NCI-H1436 (cell line): ENCODE results near the gene CHTF8.

Source experiments
- DNase-seq: peaks from one replicate; lab custom pipeline; 2025; lab: John Stamatoyannopoulos, UW

The CHTF8 gene

DNA sequence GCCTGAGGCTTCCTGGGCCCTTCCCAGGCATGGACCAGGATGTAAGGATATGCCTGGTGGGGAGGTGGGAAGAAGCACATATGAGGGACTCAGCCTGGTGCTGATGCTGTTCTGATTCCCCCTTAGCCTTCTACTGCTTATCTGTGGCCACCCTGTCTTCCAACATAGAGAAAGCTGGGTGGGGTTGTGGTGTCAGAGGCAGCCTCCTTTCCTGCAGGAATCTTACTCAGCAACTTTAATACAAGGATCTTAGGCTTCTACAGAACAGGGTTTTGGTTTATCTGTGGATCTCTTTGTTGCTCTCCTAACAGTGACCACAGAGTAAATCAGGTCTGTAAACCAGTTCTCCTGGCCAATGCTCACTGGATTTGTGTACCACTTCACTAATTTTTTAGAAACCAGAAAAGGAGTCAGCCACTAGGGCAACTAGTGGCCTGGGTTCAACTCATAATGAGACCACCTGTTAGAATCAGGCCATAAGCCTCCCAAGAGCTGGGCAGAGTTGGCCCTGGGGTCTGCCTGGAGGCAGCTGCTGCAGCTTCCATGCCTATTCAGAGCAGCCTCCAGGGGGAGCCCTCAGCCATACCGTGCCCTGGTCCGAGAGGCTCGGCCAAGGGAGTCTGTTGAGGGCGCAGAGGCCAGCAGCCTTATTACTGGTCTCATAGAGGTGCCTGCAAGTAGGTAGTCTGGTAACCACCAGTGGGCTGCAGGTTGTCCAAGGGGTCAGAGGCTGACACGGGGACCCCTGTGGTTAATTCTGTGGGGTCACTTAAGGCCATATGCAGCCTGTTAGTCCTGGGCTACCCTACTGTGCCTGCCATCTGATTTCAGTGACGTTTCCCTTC is 19.9 kb downstream of the CHTF8 start:
- peak; percentile 27 for DNase-seq

DNA sequence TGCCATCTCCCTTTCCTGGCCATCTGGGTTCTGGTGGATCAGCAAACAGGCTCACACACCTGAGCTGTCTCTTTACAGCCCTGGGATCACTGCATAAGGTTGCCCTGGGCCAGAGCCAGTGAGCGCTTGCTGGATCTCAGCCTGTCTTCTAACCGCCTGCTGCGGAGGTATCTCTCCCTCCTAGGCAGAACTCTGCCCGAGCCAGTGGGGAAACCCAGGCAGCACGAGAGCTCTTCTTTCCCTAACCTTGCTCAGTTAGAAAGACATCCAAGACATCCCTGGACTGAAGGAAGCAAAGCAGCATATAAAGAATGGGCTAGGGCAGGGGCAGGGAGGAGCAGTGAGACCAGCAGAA is 20.5 kb downstream of the CHTF8 start:
- DNase-seq: no peak

DNA sequence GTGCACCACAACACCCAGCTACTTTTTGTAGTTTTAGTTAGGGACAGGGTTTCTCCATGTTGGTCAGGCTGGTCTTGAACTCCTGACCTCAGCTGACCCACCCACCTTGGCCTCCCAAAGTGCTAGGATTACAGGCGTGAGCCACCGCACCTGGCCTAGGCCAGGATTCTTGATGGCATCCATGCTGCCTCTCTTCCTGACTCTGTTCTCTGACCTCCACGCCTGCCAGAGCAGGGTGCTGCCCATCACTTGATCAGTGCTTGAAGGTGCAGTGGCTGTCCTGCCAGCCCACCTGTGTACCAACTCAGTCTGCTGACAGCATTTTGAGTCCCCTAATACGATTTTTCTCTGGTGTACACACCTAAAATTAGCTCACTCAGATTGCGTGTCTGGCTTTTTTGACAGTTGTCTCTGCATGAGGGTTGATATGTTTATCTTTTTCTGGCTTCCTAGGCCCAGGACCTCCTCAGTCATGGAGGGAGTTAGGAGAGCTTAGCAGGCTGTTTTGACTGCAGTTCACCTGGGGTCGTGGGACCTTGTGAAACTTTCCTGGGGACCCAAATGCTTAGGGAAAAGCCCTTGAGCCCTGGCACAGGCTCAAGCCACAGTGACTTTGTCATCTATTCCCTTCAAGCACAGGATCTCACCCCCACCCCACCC is 21.0 kb downstream of the CHTF8 start:
- no peak for DNase-seq

DNA sequence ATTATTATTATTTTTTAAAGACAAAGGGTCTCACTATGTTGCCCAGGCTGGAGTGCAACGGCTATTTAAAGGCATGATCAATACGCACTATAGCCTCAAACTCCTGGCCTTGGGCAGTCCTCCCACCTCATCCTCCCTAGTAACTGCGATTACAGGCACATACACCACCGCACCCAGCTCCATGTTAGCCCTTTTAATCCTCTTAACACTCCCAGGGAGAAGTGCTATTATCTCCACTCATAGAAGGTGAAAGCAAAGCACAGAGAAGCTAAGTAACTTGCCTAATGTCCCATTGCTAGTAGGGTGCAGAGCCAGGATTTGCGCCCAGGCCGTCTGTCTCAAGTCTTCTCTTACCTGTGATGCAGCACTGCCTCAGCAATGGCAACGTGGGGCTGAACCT is 22.0 kb downstream of the CHTF8 start:
- DNase-seq: no peak

DNA sequence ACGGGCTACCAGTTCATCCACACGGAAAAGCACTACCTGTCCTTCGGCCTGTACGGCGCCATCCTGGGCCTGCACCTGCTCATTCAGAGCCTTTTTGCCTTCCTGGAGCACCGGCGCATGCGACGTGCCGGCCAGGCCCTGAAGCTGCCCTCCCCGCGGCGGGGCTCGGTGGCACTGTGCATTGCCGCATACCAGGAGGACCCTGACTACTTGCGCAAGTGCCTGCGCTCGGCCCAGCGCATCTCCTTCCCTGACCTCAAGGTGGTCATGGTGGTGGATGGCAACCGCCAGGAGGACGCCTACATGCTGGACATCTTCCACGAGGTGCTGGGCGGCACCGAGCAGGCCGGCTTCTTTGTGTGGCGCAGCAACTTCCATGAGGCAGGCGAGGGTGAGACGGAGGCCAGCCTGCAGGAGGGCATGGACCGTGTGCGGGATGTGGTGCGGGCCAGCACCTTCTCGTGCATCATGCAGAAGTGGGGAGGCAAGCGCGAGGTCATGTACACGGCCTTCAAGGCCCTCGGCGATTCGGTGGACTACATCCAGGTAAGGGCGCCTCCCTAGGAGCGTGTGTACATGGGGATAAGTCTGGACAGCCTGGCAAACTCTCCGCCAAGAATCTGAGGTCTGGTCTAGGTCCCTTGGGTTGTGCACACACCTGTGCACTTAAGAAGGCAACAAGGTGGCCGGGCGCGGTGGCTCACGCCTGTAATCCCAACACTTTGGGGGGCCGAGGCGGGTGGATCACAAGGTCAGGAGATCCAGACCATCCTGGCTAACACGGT is 22.7 kb downstream of the CHTF8 start:
- no peak for DNase-seq

DNA sequence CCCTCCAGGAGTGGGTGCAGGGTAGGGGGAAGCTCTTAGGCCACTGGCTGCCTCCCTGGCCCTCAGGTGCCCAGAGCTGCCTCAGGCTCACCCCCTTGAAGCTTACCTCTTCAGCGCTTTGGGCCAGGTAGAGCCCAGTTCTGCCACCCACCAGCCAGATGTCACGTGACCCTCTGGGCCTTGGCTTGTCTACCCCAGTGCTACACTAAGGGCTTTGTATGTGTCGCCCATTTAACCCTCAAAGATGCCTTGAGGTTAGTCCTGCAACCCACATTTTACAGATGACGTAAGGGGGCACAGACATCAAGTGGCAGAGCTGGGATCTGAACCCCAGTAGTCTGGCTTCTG is 23.5 kb downstream of the CHTF8 start:
- no peak for DNase-seq

DNA sequence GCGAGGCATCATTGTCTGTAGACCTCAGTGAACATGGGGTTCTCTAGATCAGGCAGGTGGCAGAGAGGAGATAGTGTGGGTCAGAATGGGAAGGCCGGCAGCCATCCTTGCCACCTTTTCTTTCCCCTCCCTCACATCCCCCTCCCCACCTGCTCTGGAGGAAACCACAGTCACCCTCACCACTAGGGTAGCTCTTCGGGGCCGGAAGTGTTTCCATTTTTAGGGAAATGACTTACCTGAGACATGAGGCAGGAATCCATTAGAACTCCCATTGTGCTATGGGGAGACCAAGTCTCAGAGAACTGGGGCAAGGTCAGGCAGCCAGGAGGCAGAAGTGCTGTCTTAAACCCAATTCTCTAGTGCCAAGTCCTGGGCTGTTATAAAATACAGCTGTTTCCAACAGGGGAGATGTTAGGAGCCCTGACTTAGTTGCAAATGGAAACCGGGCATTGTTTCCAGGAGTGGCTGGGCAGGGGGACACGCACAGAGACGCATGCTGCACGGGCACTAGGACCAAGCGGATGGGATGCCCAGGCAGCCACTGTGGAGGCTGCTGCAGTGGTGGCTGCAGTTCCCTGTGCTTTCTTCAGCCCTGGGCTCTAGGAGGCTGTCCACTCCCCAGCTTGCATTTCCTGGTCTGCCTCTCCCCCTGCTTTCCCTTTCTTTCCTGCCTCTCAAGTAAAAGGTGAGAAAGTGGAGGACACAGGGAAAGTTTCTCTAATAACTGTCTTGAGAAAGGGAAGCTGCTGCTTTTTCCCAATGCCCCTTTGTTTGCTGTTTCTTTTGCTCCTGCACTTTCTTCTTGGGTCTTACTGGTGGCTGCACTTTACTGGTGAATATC is 24.1 kb downstream of the CHTF8 start:
- DNase-seq: no peak

DNA sequence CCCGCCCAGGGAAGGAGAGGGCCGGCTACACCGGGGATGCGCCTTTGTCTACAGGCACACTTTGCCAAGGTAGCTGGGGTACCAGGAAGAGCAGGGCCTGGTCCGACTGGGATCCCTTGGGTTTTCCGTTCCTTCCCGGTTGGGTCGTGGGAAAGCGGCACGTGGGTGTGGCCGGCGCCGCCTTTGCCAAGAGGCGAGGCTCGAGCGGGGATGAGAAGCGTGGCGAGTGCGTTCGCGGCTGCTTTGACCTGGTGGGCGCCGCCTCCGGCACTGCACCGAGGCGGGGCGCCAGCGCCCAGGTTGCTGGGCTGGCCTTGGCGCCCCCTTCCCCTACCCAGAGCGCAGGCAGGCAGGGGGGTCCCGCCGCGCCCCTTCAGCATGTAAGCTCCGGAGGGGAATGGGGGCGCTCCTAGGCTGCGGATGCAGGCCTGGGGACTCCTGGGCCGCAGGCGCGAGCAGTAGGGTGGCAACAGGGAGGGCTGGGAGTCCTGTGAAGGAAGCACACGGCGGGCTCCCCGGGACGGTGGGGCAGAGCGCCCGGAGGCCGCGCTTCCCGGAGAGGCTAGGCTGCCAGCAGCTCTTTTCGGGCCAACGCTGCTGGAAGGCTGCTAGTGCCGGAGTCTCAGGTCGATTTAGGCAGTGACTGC is 24.9 kb downstream of the CHTF8 start:
- no peak for DNase-seq

DNA sequence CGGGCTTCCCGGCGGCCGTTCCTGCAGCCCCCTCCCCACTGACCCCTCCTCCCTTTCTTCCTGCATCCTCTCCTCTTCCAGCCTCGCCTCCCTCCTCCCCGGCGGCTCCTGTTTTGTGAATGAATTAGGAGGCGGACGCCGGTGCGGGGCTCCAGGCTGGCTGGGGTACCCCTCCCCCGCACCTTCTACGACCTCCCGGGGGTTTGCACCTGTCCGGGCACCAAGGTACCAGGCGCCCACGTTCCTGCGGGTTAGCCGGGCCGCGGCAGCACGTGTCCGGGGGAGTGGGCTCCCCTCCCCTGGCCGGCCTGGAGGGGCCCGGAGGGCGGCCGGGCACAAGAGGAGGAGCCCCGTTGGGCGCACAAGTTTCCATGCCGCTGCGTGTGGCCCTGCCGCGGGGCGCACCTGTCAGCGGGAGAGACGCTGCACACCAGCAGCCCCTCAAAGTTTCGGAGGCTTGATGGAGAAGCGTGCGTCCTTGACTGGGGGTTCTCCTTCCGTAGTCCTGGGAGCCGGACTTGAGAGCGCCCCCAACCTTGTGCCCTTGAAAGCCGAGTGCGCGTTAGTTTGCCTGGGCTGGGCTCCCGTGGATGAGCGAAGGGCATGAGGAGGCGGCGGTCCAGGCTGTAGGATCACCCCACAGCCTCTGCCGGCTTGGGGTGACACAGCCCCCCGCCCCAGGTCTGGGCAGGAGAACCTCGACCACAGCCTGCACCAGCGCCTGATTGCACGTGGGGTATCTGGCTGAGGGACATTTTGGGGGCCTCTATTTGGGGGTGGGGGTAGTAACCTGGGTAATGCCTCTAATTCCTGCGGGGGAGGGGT is 25.7 kb downstream of the CHTF8 start:
- no peak for DNase-seq

DNA sequence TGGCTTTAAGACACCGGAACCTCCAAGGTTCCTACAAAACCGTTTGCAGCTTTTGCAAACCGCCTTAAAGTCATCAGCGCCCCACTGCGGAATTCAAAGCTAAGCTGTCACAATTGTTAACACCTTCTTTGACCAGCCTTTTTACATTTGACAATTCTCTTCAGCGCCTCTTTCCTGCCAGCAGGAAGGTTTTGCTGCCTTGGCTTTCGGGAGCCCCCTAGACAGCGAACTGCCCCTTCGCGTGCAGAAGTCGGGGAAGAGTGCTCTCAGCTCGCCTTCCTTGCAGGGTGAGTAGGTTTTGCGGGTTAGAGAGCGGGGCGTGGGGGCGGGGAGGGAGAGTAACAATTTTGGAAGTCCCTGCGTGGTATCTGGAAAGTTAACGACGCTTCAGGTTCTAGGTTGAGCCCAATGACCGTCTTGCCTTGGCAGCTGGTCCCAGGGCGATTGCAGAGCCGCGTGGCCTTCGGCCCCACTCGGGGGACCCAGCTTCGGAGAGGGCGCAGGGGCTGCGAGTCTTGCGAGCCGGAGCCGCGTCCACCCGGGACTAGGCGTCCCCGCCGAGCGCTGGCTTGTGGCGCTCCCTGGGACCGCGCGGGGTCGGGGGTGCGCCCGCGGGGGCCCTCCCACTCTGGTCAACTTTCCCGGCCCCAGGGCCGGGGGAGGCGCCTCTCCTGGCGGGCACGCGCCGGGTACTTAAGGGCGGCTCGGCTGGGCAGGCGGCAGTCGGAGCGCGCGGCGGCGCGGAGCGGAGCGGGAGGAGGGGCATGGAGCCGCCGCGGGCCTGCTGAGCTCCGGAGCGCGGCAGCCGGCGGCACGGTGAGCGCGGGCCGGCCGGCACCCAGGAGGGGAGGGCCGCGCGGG is 26.7 kb downstream of the CHTF8 start, which contains the start of gene HAS3:
Gene HAS3 (plus strand): TSS at position 153 of the 861 bp plus-strand sequence. CDS start 3,743 bp downstream, outside the sequence.
- peak; percentile 45 for DNase-seq

DNA sequence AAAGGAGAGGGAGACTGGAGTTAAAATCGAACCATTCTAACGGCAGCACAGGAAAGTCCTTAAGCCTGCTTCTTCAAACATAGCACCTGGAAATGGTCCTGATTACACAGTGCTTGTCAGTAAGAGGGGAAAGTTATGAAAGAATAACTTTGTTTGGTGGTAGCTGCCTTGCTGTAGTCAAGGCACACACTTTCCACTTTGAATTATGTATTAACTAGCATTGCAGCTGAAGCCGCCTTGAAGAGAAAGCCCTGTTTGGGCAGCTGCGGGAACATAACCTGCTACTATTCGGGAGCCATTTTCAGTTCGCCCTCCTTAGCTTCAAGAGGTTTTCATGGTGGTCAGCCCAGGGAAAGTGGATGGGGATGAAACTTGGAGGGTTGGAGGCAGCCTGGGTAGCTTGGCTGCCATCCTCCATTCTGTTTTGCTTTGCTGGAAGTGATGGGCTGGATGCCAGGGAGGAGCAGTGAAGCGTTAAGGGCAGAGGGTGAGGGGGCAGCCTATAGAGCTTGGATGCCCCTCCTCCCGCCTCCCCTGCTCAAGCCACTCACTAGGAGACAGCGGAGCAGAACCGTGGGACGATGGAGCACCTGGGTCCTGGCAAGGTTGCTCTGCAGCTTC is 32.2 kb downstream of the CHTF8 start:
- DNase-seq: peak; percentile 27

DNA sequence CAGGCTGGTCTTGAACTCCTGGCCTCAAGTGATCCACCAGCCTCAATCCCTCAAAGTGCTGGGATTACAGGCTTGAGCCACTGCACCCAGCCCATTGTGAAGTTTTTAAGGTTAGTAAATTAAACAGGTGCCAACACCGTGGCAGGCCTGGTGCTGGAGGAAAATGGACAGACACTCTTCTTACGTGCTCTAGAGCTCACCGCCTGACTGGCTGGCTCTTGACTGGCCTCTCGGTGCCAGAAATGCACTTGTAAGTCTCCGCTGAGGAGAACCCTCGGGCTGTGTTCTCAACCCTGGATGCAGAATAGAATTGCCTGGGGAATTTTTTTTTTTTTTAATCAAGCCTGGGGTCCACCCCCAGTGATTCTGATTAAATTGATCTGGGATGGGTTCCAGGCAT is 37.2 kb downstream of the CHTF8 start:
- peak; percentile 21 for DNase-seq

DNA sequence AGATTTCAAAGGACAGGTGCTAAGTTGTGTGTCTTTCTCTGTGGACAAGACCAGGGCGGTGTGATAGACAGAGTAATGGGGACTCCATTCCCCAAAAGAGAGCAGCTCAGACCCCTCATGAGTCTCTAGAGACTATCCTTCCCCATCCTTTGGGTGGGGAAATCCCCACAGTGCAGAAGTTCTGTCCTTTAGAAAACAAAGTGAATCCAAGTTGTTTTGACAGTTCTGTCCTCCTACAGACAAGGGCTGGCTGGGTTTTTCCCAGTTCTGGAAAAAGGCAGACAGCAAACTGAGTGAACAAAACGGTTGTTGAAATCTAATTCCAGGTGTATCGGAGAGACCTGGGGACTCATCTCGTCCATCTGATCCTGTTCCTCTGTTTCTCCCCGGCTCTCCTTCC is 37.9 kb downstream of the CHTF8 start:
- no peak for DNase-seq

DNA sequence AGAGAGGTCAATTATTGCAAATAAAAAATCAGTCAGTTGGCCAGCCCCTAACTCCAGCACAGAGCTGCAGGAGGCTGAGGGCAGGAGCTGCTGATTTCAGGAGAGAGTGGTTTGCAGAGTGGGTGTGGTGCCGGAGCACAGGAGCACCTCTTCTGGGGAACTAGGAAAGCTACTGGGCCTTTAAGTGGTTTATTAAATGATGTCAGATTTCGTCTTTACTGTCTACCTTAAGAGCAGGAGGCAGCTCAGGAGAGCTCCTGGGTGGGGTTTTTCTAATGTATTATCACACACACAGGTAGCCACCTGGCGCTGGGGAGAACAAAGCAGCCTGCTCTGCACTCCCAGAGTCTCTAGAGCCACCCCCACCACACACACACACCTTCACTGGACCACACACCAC is 38.4 kb downstream of the CHTF8 start:
- DNase-seq: peak; percentile 53

DNA sequence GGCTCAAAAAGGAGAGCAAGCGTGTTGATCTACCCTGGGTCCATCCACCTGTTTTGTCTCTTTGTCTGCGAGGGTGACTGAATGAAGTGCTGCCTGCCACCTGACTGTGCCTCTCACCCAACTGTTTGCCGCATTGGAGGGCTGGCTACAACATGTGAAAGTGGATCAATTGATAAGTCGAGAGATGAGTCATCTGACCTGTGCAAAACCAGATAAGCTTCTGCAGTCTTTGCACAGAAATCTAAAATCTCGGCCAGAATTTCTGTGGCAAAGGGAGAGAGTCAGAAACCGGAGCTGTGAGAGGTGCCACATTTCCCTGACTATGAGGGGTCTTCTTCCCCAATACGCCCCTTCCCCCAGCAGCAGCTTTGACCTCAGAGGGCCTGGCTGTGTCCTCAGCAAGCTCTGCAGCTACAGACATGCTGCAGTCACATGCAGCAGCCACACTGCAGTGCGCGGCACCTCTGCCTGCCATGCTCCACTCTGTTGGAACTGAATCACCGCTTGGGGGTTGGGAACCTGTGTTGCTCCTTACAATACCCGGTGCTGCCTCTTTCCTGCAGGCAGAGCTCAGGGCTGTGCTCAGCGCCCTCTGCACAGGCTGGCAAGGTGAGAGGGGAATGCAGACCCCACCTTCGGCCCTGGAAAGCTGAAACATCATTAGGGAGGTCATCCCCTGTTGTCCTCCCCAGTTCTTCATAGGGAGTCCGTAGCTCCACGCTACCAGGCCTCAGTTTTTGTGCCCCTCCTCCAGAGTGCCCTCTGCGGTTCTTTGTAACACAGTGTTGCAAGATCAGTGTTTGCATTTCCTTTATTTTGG is 43.1 kb downstream of the CHTF8 start:
- peak; percentile 21 for DNase-seq

DNA sequence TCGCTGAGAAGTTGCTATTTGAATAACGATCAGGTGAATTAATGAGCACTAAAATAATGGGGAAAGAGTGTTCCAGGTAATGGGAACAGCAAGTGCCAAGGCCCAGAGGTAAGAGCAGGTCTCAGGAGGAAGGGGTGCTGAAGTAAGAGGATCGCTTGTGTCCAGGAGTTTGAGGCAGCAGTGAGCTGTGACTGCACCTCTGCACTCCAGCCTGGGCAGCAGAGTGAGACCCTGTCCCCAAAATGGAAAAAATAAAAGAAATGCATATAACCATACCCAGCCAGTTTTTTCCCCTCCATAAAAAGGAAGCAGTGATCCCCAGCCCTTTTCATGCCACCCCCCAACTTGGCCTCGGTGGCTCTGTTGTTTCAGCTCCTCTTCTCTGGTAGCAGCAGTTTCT is 43.7 kb downstream of the CHTF8 start:
- no peak for DNase-seq

DNA sequence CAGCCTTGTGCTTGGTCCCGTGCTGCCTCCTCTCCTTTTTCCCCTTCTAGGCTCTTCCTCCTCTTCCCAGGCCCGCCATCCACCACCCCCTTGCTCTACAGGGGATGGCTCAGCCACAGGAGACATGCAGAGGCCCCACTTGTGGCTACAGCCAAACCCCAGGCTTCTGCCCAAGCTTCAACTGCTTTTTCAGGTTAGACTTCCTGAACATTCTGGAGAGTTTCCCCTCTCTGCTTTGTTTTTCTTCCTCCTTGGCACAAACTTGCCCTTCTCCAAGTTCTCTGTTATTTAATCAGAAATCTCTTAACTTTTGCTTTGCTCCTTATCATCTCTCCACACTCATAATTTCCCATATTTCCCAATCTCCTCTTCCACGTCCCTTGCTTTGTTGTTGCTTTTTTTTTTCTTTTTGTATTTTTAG is 45.2 kb downstream of the CHTF8 start:
- no peak for DNase-seq

DNA sequence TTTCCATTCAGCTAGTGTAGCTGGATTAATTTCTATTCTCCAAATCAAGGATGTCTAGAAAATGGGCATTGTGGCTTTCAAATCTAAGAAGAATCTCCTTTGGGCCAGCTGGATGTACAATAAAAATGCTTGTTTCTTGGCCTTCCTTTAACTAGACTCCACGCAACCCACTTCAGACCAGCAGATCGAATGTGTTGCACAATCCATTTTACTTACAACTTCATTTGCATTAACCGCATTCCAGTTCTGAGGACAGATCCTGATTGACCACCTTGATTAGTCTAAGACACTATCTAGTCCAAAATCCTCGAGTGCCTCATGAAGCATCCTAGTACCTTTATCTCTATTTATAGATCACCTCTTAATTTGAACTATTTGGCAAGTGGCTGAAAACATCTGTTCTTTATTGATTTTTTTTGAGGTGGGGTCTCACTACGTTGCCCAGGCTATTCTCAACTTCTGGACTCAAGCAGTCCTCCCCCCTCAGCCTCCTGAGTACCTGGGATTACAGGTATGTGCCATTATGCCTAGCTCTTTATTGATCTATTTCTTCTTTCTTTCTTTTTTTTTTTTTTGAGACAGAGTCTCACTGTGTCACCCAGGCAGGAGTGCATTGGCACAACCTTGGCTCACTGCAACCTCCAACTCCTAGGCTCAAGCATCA is 47.2 kb downstream of the CHTF8 start:
- DNase-seq: no peak
